Activated CD4-positive, alpha-beta T cell treated with anti-CD3 and anti-CD28 coated beads, Interleukin-2, amount 50 U/mL, for 24 hours (primary cell): Measurements from ENCODE around the gene DCAF8.

Source experiments
- DNase-seq, 2 donors: peaks; one replicate each; pipeline ENCODE4 v3.0.0-alpha.2; 2020; ENCODE audit warnings: low read depth in 1 of 2, low spot score in 1 of 2

DCAF8 gene

DNA sequence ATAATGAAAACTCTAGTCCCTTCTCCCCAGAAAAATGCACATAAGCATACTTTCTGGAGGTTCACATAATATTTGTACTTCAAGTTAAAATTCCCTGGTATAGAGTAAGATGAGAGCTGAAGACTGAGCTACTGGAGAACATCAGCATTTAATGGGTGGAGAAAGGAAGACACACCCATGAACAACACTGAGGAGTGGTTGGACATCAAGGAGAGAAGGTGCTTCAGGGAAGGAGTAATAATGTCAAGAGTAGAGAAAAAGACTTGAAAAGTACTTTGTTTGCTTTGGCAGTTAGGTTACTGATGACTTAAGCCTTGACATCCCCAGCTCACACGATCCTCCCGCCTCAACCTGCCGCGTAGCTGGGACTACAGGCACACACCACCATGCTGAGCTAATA is 35.3 kb downstream of the DCAF8 start:
- DNase-seq, result no peak

DNA sequence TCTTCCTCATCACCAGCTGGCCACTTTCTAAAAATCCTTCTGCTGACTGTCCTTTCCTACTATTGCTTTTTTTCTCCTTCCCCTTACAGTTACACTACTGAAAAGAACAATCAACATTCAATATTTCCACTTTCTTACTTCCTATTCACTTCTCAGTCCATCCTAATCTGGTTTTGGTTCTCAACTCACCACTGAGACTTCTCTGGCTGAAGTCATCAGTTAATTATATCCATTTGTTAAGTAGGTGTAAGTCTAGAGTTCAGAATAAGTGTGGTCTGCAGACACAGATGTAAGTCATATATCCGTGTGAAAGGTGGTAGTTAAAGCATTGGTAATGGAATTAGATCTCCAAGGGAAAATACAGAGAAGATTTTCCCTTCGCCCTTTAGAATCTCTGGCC is 35.7 kb downstream of the DCAF8 start:
- no peak for DNase-seq

DNA sequence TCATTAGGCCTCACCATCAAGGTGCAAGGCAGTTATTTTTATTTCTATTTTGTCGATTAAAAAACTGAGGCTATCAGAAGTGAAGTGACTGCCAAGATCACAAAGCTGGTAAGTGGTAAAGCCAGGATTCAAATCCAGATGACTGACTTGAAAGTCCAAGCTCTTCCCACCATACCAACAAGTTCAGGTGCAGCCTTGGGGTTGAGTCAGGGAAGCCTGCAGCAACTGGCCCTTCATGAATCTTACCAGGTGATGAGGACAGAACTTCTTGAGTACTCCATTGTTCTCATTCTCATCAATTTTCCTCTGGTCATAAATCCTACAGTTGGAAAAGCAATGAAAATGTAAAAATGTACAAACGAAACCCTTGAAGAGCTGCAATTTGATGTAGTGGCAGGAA is 37.0 kb downstream of the DCAF8 start:
- no peak for DNase-seq

DNA sequence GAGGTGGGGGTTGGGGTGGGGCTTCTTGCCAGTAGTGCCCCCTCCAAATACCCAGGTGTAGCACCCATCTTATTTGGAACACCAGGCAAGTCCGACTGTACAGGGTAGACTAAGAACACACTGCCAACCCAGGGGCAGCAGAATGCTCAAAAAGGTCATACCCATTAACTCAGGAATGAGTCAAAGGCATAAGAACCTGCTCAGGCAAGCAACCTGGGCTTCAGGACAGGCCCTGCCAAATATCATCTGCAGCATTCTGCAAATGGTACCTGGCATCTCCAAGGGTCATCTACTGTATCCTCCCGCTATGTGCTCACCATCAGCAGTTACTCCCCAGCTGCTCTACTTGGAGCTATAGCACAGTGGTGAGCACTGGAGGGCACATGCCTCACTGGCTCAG is 37.7 kb downstream of the DCAF8 start:
- no peak for DNase-seq

DNA sequence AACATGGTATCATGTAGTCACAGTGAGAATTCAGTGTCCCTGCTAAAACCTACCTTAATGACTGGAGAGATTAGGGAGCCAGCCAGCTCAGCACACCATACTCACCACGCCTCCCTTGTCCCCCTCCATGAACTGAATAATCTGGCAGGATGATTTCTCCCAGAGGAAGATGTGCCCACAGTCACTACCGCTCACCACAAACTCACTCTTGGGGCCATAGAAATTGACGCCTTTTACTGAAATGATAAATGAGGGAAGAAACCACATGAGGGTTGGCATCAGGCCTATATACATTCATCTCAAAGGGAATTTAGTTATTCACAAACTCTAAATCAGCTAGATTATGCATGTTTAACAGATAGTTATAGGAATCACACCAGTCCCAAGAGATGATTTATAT is 39.8 kb downstream of the DCAF8 start:
- DNase-seq, result no peak

DNA sequence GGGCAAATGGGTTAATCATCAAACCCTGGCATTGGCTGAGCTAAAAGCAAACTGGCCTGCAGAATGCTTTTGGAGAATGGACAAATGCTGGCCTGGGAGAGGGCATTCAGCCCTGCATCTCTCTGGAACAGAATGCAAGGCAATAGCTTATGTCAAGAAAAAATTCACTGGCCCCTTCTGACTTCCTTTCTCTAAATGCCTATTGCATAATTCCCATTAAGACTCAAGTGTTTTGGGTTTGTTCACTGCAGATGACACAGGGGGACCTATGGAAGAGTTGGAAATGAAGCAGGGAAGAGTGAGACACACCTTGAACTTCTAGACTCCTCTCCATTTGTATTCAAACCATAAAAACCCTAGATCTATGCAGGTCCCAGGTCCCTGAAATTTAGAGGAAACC is 41.3 kb downstream of the DCAF8 start:
- no peak for DNase-seq

DNA sequence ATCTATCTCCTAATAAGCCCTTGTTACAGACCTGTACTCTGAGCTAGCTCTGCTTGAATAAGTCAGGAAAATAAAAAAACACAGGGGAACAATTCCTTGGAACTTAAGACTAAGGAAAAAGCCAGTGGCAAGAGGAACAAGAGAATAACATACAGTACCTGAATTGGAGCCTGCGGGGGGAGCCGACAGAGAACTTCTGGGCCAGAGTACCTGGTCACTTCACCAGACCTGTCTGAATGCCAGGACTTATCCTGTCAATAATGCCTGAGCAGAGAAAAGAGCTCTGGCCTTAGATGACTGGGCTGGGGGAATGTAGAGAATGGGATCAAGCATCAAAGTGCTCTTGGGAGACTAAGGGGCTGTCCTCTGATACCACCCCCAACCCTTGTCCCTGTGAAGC is 42.0 kb downstream of the DCAF8 start:
- no peak for DNase-seq

DNA sequence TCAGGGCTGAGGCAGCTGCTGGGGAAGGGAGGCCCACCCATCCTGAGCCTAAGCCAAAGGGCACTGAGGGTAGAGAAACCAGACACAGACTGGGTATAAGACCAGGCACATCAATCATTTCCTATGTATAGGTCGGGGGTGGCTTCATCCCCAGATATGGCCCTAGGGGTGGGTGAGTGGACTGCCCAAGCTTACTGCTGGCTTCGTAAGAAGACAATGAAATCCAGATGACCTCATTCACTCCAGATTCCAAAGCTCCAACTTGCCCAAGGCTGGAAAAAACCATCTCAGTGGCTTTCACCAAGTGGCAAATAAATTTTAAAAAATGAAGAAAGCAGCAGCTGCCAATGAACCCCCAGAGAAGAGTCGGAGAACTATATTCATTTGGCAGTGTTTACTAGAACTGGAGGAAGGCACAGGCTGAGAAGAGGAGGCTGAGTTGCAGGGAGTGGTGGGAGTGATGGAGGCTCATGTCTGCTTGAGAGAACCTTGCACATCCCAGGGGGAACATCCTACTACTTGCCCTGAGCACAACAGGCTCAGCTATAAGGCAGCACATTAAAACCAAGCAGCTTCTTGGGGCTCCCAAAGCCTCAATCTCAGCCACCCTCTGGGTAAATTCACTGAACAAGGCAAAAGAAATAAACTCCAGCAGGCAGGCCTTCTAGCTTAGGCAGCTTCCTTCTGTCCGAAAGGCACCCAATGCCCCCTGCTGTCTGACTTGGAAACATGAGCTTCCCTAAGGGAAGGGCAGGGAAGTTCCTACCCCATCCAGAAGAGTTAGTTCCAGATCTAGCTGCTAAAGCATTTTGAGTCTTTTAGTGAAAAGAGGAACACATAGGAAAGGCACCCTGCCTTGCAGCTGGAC is 43.1 kb downstream of the DCAF8 start:
- DNase-seq, result no peak

DNA sequence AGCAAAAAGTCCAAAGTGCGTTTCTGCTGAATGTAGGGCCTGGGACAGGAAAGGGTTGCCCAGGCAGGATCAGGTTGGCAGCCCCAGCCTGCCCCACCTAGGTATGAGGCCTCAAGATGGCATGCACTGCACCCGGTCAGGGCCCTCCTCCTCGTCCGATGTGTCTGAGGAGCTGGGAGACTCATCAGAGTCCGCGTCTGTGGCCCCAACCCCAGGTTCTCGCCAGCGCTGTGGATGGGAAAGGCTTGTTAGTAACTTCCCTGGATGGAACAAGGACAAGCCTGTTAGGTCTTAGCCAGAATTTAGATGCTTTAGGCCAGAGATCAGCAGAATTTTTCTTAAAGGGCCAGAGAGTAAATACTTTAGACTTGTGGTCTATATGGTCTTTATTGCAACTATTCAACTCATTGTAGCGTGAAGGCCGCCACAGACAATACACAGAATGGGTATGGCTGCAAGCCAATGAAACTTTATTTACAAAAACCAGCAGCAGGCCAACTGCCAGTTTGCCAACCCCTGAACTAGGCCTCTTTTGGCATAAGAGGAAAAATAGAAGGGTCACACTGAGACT is 44.8 kb downstream of the DCAF8 start:
- DNase-seq, result no peak

DNA sequence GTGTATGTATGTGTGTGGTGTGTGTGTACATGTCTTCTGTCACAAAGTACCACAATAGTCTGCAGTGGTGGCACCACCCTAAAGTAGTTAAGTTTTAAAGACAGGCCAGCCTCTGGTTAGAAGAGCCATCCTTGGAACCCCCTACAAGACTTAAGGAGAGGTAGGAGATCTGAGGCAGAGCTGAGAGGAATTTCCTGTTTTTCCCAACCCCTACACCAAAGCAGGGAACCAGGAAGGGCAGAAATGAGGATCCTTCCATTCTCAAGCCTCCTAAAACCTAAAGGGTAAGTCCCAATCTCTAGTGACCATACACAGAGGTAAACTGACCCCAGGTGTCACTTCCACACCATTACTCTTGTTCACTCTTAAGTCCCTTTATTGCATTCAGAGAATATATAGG is 46.0 kb downstream of the DCAF8 start:
- no peak for DNase-seq

DNA sequence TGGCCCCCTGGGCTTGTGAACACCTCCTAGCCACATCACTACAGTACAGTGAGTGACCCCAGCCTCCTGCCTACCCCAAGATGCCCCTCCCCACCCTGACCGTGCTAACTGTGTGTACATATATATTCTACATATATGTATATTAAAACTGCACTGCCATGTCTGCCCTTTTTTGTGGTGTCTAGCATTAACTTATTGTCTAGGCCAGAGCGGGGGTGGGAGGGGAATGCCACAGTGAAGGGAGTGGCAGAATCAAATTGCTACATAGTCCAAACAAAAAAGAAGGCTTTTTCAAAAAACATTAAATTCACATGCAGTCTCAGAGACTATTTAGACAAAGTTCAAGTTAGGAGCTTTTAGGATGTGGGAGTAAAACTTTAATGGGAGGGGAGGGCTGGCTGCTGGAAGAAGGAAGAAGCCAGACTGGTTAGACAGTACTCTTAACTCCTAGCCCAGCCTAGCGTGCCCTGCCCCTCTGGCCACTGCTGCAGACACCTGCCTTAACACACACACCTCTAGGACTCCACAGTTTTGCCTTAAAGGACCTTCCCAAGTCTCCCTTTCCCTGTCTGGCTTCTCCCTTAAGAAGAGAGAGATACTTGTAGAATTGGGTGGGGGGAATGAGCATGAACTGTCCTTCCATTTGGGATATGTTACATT is 47.7 kb downstream of the DCAF8 start:
- DNase-seq, result no peak

DNA sequence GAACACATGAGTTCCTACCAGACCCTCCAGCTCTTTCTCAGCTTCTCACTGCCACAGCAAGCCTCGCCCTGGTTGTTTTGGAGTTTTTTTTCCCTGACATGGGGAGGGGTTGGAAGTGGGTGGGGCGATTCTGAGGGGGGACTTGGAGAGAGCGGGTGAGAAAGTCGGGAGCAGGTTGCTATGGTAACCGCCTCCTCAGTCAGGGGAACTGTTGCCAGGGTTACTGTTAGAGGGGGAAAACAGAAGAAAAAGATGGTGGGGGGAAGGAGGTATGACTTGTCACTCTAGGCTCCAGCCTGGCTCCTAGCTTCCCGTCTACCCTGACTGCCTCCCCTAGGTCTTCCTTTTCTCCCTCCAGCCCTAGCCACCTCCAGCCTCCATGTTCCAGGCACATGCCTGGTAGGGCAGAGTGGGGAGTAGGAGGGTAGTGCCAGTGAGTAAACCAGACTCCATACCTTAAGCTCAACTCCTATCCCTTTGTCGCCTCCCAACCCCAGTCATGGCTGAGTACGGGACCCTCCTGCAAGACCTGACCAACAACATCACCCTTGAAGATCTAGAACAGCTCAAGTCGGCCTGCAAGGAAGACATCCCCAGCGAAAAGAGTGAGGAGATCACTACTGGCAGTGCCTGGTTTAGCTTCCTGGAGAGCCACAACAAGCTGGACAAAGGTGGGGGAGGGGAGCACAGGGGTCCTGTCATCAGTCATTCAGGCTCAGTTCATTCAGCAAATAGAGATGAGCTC is 51.1 kb downstream of the DCAF8 start:
- DNase-seq, result no peak

DNA sequence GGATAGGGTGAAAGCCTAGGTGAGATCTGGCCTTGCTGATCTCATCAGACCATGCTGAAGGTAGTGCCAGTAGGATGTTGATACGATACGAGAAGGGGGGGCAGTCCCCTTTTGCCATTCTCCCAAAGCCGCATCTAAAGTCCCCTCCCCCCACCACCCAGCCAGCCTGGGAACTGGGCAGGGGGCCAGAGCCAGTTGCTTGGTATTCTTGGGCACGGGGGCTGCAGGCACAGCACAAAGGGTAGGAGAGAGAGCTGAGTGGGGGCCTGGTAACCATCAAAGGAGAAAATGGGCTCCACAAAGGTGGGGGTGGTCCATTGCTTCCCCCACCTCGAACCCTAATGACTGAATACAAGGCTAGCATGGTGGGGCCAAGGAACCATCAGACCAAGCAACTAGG is 51.8 kb downstream of the DCAF8 start:
- DNase-seq, result no peak

DNA sequence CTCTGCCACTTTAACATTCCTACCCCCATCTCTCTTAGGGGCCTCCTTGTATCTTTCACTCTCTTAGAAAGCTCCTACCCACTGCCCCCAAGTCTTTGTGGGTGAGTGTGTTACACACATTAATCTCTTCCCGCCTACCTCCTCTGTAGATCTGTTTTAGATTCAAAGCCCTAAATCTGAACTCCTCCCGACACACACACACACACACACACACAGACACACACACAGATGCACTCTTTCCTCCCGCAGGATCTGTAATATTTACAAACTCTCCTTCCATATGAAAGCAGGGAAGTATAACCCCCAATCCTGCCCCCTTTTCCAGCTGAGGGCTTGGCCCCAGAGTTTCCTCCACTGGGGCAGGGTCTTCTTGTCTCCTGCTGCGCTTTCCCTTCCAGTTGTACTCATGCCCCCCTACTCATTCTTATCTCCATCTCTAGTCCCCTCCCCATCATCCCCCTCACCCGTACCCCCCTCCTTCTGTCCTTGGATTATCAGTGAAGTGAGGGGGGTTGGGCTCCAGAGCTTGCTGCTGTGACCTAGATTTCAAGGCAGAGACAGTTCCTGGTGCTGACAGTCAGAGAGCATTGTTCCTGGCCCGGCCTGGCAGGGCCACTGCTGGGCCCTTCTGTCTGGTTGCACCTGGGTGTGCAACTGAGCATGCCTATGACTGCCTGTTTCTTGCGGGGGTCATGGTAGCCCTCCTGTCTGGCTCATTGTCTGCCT is 52.9 kb downstream of the DCAF8 start:
- DNase-seq, result no peak

DNA sequence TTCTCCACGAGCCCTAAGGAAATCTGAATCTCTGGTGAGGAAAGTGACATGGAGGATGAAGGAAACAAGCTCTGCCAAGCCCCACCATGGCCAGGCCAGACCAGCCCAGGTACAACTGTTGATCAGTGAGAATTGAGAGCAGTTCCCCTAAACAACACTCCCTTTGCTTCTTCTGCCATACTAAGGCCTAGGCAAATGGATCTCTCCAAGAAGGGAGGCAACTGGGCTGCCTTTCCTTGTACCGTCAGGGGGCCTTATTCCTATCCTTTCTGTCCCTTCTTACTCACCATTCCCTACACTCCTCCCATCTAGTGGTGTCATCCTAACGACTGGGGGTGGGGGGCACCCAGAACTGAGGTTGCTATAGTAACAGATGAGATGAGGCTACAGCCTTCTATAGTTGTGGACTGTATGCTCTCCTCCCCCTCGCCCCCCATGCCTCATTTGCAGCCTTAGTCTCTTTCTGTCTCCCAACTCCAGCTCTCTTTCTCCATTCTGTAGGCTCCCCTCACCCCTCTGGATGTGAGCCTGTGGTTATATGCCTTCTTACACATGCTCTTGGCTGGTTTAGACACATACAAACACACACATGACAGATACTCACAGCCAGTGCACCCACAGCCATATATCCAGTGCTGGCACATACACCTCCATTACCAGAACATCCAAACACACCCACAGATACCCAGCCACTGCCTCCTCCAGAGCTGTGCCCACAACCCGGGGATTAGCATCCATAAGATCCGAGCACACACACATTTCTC is 53.6 kb downstream of the DCAF8 start:
- DNase-seq, result no peak

DNA sequence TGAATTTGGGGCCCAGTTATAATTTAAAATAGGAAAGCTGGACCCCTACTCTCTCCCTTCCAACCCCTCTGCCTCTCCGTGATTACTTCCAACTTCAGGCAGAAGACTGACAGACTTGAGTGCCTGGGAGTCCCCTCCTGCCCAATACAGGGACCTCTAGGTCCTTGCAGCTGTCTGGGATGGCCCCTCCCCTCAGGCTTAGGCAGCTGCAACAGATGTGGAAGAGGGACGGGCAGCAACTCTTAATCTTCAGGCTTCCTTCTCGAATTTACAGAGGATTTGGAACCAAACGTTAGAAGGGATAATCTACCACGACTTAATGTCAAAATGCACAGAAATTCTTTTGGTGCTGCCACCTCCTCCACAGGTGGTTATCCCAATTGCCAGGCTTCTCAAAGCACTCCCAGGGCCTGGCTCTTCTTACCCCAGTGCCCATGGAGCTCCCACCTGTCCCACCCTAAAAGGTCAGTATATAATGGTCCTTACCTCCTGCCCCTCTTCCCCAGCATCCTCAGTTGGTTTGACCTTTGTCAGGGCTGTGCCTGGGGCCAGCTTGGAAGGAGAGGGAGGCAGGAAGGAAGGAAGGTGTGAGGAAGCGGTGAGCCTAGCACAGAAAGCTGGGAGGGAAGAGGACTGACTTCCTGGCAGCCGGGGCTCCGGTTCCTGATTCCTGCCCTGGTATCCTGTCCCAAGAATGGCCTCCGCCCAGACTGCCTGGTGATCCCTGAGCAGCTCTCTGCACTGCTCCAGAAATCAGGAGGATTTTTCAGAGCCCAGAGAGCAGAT is 54.4 kb downstream of the DCAF8 start:
- no peak for DNase-seq

DNA sequence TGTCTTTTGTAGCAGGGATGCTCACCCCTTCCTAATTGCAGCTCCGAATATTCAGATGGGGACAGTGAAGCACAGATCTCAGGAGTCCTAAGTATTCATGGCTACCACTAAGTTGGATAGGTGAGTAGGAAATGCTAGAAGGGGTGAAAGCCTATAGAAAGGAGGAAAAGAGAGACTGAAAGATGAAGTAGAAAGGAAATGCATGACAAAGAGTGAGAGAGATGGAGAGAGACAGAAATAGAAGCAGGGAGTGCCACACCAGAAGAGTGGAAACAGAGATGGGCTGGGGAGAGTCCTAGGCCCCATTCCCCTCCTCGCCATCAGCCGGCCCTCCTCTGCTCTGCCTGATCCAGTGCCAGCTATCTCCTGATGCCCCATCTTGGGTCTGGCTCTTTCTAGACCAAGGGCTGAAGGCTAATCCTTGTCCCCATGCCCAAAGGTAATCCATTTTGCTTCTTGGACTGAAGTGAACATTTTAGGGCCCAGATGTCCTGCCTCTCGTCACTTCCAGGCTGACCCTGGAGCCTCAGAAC is 55.2 kb downstream of the DCAF8 start:
- no peak for DNase-seq

DNA sequence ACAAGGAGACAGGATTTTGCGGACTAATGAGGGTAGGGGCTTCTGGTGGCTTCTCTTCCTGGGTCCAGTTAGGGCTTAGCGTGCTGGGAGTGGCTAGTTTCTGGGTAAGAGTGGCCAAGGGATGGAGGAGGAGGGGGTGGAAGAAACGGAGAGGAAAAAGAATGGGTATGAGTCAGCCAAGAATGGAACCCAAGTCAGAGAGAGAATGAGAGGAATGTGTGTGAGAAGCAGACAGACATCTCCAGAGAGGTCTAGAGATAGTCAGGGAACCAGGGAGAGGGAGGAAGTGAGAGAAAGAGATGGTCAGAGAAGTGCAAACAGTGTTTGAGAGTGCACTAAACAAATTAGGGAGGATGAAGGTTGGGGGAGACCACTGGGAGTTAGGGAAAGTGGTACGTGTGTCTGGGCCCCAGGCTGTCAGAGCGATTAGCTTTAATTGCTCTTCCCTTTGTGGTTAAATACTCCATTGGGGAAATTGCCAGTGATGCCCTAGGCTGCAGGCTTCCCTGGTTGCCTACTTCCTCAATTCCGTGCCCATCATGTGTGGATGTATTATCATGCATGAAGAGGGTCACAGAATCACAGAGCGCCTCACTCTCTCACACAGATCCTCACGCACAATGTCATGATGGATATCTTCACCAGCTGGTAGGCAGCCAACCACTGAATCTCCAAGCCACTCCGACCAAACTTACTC is 55.8 kb downstream of the DCAF8 start:
- no peak for DNase-seq

DNA sequence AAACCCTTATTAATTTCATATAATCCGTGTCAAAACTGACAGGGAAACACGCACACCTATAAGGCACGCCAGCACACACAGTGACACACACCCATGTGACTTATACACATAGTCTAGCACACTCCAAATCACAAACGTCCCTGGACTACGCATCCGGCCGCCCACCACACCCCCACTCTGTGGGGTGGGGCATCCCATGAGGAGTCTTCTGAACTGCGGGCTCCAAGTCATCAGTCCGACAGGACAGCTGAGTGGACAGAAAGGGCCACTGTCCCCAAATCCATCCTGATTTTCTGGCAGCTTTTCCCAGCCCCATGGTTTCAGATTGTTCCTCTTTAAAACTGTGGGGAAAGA is 56.3 kb downstream of the DCAF8 start:
- no peak for DNase-seq
